ENCODE measurements around the gene SZRD1.

- TF ChIP-seq CTCF (IDR thresholded peaks at IDR 0.05): no peak
- TF ChIP-seq SIN3A (IDR thresholded peaks at IDR 0.05; ENCODE audit: borderline replicate concordance, insufficient read depth, low read depth, low read length): no peak
- TF ChIP-seq, protein P1, sequence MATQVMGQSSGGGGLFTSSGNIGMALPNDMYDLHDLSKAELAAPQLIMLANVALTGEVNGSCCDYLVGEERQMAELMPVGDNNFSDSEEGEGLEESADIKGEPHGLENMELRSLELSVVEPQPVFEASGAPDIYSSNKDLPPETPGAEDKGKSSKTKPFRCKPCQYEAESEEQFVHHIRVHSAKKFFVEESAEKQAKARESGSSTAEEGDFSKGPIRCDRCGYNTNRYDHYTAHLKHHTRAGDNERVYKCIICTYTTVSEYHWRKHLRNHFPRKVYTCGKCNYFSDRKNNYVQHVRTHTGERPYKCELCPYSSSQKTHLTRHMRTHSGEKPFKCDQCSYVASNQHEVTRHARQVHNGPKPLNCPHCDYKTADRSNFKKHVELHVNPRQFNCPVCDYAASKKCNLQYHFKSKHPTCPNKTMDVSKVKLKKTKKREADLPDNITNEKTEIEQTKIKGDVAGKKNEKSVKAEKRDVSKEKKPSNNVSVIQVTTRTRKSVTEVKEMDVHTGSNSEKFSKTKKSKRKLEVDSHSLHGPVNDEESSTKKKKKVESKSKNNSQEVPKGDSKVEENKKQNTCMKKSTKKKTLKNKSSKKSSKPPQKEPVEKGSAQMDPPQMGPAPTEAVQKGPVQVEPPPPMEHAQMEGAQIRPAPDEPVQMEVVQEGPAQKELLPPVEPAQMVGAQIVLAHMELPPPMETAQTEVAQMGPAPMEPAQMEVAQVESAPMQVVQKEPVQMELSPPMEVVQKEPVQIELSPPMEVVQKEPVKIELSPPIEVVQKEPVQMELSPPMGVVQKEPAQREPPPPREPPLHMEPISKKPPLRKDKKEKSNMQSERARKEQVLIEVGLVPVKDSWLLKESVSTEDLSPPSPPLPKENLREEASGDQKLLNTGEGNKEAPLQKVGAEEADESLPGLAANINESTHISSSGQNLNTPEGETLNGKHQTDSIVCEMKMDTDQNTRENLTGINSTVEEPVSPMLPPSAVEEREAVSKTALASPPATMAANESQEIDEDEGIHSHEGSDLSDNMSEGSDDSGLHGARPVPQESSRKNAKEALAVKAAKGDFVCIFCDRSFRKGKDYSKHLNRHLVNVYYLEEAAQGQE (IDR thresholded peaks at IDR 0.05; ENCODE audit: insufficient read depth in 1 of 2, low read depth in 2 of 2, low read length in 1 of 2): no peak
- no peak for TF ChIP-seq POLR2AphosphoS5 (IDR thresholded peaks at IDR 0.05; ENCODE audit: low read depth, low read length)
Observed at GRCh38 chr1:16438924-16439323, 71.9 kb downstream of the SZRD1 start.

All from Panc1 (cell line).